ENCODE data around the gene SCYGR8.

DNA sequence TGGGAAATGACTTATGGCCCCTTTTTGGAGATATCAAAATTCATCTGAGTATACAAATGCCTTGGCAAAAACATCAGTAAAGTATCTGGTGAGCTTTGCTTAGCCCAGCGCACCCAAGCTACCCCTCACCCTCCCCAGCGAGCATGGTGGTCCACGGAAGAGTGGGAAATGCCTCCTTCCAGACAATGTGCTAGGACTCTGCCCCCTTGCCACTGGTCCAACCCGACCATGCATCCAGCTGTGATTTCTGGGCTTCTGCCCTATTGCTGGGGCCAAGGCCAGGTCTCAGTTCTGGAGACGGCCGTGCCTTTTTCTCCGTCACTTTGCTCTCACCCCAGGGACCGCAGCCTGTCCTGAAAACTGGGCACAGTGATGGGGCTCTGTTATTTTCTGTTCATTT is 36.1 kb downstream of the SCYGR8 start:
- TF ChIP-seq SMC3 (conservative IDR thresholded peaks at IDR 0.05; ENCODE audit: poor library complexity), result no peak
- TF ChIP-seq, protein P1, sequence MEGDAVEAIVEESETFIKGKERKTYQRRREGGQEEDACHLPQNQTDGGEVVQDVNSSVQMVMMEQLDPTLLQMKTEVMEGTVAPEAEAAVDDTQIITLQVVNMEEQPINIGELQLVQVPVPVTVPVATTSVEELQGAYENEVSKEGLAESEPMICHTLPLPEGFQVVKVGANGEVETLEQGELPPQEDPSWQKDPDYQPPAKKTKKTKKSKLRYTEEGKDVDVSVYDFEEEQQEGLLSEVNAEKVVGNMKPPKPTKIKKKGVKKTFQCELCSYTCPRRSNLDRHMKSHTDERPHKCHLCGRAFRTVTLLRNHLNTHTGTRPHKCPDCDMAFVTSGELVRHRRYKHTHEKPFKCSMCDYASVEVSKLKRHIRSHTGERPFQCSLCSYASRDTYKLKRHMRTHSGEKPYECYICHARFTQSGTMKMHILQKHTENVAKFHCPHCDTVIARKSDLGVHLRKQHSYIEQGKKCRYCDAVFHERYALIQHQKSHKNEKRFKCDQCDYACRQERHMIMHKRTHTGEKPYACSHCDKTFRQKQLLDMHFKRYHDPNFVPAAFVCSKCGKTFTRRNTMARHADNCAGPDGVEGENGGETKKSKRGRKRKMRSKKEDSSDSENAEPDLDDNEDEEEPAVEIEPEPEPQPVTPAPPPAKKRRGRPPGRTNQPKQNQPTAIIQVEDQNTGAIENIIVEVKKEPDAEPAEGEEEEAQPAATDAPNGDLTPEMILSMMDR (IDR thresholded peaks at IDR 0.05; ENCODE audit: poor library complexity, severe bottlenecking), result no peak
- TF ChIP-seq, protein P2, sequence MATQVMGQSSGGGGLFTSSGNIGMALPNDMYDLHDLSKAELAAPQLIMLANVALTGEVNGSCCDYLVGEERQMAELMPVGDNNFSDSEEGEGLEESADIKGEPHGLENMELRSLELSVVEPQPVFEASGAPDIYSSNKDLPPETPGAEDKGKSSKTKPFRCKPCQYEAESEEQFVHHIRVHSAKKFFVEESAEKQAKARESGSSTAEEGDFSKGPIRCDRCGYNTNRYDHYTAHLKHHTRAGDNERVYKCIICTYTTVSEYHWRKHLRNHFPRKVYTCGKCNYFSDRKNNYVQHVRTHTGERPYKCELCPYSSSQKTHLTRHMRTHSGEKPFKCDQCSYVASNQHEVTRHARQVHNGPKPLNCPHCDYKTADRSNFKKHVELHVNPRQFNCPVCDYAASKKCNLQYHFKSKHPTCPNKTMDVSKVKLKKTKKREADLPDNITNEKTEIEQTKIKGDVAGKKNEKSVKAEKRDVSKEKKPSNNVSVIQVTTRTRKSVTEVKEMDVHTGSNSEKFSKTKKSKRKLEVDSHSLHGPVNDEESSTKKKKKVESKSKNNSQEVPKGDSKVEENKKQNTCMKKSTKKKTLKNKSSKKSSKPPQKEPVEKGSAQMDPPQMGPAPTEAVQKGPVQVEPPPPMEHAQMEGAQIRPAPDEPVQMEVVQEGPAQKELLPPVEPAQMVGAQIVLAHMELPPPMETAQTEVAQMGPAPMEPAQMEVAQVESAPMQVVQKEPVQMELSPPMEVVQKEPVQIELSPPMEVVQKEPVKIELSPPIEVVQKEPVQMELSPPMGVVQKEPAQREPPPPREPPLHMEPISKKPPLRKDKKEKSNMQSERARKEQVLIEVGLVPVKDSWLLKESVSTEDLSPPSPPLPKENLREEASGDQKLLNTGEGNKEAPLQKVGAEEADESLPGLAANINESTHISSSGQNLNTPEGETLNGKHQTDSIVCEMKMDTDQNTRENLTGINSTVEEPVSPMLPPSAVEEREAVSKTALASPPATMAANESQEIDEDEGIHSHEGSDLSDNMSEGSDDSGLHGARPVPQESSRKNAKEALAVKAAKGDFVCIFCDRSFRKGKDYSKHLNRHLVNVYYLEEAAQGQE (IDR thresholded peaks at IDR 0.05; ENCODE audit: borderline replicate concordance), result no peak

Measured in neural cell (in vitro differentiated cells).